Astrocyte of the hippocampus (primary cell): ENCODE results near the gene C19orf53.

Source experiments
- DNase-seq: peaks from one replicate; pipeline ENCODE4 v3.0.0; 2011; ENCODE audit warnings: low read depth, low spot score

Gene C19orf53

GRCh38 chr19:13826652-13827235 is 52.5 kb downstream of the C19orf53 start:
- DNase-seq = no peak

GRCh38 chr19:13827656-13828055 is 53.4 kb downstream of the C19orf53 start:
- DNase-seq = no peak
